ENCODE results near the gene PASK.

The PASK gene

DNA sequence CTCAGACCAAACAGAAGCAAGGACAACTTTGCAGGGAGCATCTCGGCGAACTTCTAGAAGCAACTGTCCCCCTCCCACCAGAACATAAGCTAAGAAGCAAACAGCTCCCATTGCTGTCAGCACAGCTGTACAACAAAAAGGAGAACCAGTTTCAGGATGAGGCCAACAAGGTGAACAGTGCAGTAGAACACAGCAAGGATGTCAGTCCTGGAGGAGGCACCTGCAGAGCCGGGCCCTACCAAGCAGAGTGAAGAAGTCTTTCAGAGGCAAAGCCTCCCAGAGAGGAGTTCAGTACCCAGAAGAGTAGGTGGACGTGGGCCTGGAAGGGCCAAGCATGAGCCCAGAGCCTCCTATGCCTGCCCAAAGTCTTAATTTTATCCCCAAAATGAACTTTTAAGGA is 1.0 kb downstream of the PASK start:
- no peak for TF ChIP-seq CTCF (conservative IDR thresholded peaks at IDR 0.05; ENCODE audit: low read length)
- DNase-seq (ENCODE audit: low read depth), result no peak
- H3K4me3 ChIP-seq (ENCODE audit: low read length), result peak overlapping the region; percentile 93; the same call in 1 of the 2 replicates

- TF ChIP-seq CTCF (conservative IDR thresholded peaks at IDR 0.05; ENCODE audit: low read length), result no peak
- no peak overlapping the region for H3K4me3 ChIP-seq (ENCODE audit: low read length)
Observed at GRCh38 chr2:241147336-241147735, 1.9 kb downstream of the PASK start.

GRCh38 chr2:241146286-241146685 is 3.0 kb downstream of the PASK start:
- DNase-seq (ENCODE audit: low read depth), result no peak
- no peak overlapping the region for H3K4me3 ChIP-seq (ENCODE audit: low read length)
- no peak for TF ChIP-seq CTCF (conservative IDR thresholded peaks at IDR 0.05; ENCODE audit: low read length)

More at GRCh38 chr2:241147336-241147735, 1.9 kb downstream of the PASK start:
- no peak for DNase-seq (ENCODE audit: low read depth)

DNA sequence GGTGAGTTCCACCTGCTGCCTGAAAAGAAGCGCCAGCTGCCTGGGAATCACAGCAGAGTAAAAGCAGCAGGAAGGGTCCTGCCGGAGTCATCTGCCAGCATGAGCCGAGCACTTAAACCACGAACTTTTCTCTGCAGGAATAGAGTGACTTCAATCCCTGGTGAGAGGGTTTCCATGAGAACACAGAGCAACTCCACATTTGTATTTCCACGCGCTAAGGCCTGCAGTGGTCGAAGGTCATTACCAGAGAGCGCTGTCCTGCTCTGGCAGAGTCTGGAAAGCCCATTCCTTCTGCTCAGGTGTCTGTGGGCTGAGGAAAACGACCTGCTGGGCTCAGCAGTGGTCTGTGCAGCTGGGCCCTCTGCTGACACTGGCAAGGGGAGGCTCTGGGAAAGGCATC is 6.7 kb downstream of the PASK start:
- no peak for TF ChIP-seq CTCF (conservative IDR thresholded peaks at IDR 0.05; ENCODE audit: low read length)
- DNase-seq (ENCODE audit: low read depth), result no peak

DNA sequence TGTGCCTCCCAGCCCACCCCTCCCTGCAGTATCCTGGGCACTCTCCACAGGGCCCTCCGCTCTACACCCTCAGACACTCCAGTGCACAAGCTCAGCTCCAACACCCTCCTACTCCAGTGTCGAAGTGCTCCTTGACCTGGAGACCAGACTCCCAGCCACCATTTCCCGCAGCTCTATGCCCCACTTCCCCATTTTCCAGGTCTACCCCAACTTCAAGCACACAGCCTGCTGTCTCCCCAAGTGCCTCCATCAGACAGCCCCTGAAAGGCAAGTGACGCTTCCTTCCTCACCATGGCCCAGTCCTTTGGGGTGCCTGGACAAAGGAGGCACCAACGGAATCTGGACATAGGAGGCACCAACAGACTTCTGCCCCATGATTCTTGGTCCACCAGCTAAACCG is 7.2 kb downstream of the PASK start:
- no peak for TF ChIP-seq CTCF (conservative IDR thresholded peaks at IDR 0.05; ENCODE audit: low read length)
- H3K4me3 ChIP-seq (ENCODE audit: low read length), result no peak overlapping the region
- DNase-seq (ENCODE audit: low read depth), result no peak

More for the DNA sequence above, 6.7 kb downstream of the PASK start:
- H3K4me3 ChIP-seq (ENCODE audit: low read length), result no peak overlapping the region

- no peak for DNase-seq (ENCODE audit: low read depth)
- TF ChIP-seq CTCF (conservative IDR thresholded peaks at IDR 0.05; ENCODE audit: low read length), result no peak
- H3K4me3 ChIP-seq (ENCODE audit: low read length), result no peak overlapping the region
Observed at GRCh38 chr2:241141214-241141770, 8.0 kb downstream of the PASK start.

DNA sequence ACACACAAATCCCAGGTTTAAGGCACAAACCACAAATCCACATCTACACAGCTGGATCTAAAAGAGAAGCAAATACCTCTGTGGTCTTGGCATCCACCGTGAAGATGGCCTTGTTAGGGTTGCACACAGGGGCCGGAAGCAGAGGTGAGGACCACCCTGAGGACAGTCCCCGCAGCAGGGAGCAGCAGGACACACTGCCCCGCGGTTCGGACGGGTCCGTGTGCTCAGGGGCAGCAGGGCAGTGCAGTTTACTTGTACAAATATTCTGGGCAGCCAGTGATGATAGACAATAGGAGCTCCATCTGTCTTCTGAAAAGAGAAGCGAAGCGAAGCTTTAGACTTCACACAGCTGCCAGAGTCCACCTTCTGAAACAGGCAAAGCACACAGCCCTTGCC is 8.8 kb downstream of the PASK start:
- DNase-seq (ENCODE audit: low read depth), result no peak
- no peak overlapping the region for H3K4me3 ChIP-seq (ENCODE audit: low read length)
- TF ChIP-seq CTCF (conservative IDR thresholded peaks at IDR 0.05; ENCODE audit: low read length), result no peak

Measured in AG10803 (cell line).